Activated naive CD4-positive, alpha-beta T cell treated with anti-CD3 and anti-CD28 coated beads, Interleukin-2, amount 50 U/mL, for 72 hours (primary cell): Measurements from ENCODE around the gene MPV17. TPM values are rescaled to one million over a fixed set of nuclear protein-coding genes. Genes with fewer than 3 reads are reported as not detected.
"Not testable (repeated sequence)": the region's sequence is repeated elsewhere in the genome, so short reads cannot be mapped to it uniquely, and the experiment has no call there.

Experiments used
- ATAC-seq, 2 donors: fragments of 150-1000 bp; cut with Tn5 transposase; 2 replicates each; pipeline ENCODE4 v1.10.0; 2021; ENCODE audit warnings: mild to moderate bottlenecking in 2 of 2, moderate library complexity in 2 of 2
- DNase-seq, 2 donors: peaks; one replicate each; pipeline ENCODE4 v3.0.0; 2021 to 2022; ENCODE audit warnings: low spot score in 2 of 2
- H3K27ac Mint-ChIP-seq, 2 donors: one replicate each; pipeline ENCODE4 v1.8.0; 2022; ENCODE audit warnings: mild to moderate bottlenecking in 2 of 2, mixed read lengths in 2 of 2
- H3K36me3 Mint-ChIP-seq, 2 donors: one replicate each; pipeline ENCODE4 v1.8.0; 2022; ENCODE audit warnings: mixed read lengths in 2 of 2
- H3K9me3 Mint-ChIP-seq, 2 donors: one replicate each; pipeline ENCODE4 v1.8.0; 2022; ENCODE audit warnings: mixed read lengths in 2 of 2
- total RNA-seq, 2 donors: library from RNA; stranded (reverse); gene quantifications; one replicate each; pipeline ENCODE4 v1.2.3, GENCODE V29; 2022

MPV17 gene
- total RNA-seq, 2 donors from 2014 or later = 90.1 to 111 TPM

DNA sequence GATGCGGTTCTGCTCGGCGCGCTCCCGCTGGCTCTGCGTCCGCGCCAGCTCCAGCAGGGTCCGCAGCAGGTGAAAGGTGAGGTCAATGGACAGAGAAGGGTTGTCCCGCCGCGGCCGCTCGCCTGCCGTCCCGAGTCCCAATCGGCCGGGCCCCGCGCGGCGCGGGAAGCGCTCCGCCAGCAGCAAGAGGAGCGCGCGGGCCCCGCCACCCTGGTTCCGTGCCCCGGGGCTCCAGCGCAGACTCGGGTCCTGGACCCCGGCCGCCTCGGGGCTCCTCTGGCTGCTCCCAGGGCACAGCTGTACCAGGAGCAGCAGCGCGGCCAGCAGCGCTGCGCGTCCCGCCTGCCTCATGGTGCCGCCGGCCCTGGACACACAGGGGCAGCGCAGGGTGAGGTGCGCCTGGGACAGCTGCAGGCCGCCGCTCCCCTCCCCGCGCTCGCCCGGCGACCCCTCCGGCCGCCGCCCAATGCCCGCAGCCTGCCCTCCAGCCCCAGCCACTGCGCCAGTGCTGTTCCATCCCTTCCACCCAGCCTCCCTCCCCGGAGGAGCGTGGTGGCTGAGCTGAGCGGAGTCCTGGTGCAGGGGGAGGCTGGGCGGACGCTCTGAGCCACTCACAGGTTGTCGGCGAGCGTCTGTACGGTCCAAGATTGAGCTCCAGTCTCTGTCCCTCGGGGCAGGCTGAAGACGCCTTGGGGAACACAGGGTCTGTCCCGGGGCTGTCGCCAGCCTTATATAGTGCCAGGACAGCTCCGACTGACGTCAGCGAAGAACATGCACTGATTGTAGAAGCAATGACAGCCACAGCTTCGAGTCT is 15.1 kb downstream of the MPV17 start:
- DNase-seq = no peak
- Mint-ChIP-seq H3K36me3 (peaks cover 7 to 12% of the 10 kb centered on the region in 2 donors), H3K9me3 (no peaks in the 10 kb centered on the region), H3K27ac (no peak overlapping the region)
- no peak for ATAC-seq

DNA sequence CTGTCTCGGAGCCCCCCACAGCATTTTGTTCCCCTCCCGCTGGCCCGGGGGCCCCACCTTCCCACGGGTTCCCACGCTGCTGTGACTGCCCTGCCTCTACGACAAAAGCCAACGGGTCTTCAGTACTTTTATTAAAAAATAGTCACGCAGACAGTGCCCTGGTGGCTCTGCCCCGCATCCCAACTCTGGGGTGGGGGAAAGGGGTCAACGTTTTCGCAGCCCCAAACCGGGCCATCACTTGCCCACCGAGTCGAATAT is 15.7 kb downstream of the MPV17 start:
- H3K9me3 Mint-ChIP-seq = no peaks in the 10 kb centered on the region
- H3K27ac Mint-ChIP-seq = no peak overlapping the region
- peaks cover 7 to 12% of the 10 kb centered on the region in 2 donors for H3K36me3 Mint-ChIP-seq
- DNase-seq = no peak
- ATAC-seq = no peak

DNA sequence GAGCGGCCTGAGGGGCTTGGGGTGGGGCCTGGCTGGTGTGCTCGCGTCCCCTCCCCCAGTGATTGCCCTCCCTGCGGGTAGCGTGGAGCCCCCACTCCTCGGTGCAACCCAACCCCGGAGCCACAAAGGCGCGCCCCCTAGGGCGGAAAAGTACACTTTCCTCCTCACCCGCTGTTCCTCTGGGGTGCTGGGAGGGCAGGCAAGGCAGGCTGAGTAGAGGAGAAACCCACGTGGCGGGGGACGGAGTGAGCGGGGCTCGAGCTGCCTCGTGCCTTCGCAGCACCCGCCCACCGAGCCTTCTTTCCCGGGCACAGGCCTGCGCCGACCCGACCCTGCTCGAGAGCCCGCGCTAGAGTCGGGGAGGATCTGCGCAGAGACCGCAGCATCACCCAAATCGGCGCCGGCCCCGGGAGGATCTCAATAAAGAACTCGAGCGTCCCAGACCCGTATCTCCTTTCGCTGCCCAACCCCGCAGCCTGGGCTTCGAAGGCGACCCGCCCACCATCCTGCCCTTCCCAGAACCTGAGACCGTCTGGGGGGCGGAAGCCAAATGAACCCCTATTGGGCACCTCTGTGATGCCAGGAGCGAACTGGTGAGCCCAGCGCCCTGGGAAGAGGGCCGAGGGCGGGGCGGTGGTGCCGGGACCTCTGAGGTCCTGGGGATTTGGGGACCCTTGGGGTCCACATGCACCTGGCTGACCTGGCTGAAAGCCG is 16.2 kb downstream of the MPV17 start:
- DNase-seq = peak in 1 of 2 donors; percentile 33
- peak; percentile 29 to 49 for ATAC-seq
- H3K36me3 Mint-ChIP-seq = peaks cover 7 to 12% of the 10 kb centered on the region in 2 donors
- no peak overlapping the region for H3K27ac Mint-ChIP-seq
- H3K9me3 Mint-ChIP-seq = no peaks in the 10 kb centered on the region

DNA sequence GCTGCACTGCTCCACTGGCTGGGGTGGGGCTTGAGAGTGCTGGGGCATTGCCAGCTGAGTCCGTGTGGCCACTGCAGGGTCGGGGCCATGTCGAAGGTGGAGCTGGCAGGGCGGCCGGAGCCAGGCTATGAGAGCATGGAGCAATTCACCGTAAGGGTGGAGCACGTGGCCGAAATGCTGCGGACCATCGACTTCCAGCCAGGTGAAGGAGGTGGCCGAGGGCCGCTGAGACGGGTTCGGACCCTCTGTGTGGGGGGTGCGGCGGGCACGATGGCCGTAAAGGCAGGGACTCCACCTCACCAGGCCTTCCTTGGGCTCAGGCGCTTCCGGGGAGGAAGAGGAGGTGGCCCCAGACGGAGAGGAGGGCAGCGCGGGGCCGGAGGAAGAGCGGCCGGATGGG is 16.8 kb downstream of the MPV17 start:
- Mint-ChIP-seq H3K36me3 (peaks cover 7 to 12% of the 10 kb centered on the region in 2 donors), H3K9me3 (no peaks in the 10 kb centered on the region), H3K27ac (no peak overlapping the region)
- ATAC-seq (peak; percentile 10 to 18), DNase-seq (no peak)

DNA sequence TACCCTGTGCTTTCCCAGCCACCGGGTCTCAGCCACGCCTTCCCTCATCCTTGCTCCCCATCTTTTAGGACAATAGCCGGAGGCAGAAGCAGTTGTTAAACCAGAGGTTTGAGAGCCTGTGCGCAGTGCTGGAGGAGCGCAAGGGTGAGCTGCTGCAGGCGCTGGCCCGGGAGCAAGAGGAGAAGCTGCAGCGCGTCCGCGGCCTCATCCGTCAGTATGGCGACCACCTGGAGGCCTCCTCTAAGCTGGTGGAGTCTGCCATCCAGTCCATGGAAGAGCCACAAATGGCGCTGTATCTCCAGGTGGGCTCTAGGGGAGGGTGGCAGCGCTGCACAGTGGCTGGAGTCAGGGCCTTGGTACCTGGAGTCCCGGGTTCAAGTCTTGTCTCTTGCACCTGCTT is 17.4 kb downstream of the MPV17 start:
- DNase-seq (no peak), ATAC-seq (no peak)
- peaks cover 7 to 12% of the 10 kb centered on the region in 2 donors for H3K36me3 Mint-ChIP-seq
- H3K9me3 Mint-ChIP-seq = no peaks in the 10 kb centered on the region
- H3K27ac Mint-ChIP-seq = no peak overlapping the region

DNA sequence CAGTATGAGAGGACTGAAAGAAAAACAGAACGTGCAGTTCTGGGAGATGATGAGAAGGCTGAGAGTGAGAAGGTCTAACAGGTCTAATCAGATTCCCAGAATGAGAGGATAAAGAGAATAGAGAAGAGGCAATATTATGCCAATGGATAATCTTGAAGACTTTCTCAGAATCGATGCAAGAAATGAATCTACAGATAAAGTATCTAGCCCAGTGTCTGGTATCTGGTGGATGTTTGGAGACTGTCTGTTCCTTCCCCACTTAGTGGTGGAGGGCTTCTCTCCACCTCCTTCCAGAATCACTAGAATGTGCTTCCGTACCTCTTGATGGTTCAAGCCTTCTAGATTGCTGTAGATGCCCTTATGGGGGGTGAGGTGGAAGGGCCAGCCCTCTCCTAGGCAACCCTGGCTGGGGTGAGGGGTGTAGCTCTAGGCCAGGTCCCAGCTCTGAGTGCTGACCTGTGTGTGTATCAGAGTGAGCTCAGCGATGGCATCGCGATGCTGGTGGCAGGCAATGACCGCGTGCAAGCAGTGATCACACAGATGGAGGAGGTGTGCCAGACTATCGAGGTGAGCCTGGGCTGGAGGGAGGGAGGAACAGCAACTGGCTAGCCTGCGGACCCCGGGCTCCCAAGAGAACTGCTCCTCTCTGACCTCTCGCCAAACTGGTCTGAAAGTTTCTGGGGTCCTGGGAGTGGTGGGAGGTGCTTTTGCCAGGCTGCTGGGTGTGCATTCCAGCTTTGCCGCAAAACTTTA is 18.2 kb downstream of the MPV17 start:
- Mint-ChIP-seq H3K27ac (no peak overlapping the region), H3K36me3 (peaks cover 2 to 10% of the 10 kb centered on the region in 2 donors), H3K9me3 (no peaks in the 10 kb centered on the region)
- no peak for ATAC-seq
- DNase-seq = no peak

DNA sequence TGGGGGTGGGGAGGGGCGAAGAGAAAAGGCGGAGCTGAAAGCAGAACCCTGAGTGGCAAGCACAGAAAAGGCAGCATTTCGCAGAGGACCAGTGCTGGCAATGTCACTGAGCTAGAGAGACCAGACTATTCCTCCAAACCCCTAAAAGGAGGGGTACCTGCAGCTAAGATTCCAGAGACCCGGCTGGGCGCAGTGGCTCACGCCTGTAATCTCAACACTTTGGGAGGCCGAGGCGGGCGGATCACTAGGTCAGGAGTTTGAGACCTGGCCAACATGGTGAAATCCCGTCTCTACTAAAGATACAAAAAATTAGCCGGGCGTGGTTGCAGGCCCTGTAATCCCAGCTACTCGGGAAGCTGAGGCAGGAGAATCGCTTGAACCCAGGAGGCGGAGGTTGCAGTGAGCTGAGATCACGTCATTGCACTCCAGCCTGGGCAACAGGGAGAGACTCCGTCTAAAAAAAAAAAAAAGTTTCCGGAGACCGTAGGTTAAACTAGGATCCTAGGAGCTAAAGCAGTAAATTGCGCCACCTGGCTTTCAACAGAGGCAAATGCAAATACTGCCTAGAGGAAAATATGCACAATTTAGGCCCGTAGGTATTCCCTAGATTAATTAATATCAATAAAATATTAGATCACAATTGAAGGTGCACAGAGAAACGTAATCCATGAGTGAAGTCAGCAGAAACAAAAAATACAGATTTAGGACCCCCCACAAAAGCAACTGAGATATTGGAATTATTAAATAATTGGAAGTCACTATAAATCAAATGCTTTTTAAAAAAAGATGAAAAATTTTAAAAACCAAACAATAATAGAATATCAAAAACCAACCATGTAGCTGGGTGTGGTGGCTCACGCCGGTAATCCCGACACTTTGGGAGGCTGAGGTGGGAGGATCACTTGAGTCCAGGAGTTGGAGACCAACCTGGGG is 19.5 kb downstream of the MPV17 start:
- Mint-ChIP-seq H3K9me3 (no peaks in the 10 kb centered on the region), H3K36me3 (peaks cover 0 to under 1% of the 10 kb centered on the region in 2 donors), H3K27ac (no peak overlapping the region)
- peak; percentile 55 to 62 for DNase-seq
- ATAC-seq = peak; percentile 69 to 87

DNA sequence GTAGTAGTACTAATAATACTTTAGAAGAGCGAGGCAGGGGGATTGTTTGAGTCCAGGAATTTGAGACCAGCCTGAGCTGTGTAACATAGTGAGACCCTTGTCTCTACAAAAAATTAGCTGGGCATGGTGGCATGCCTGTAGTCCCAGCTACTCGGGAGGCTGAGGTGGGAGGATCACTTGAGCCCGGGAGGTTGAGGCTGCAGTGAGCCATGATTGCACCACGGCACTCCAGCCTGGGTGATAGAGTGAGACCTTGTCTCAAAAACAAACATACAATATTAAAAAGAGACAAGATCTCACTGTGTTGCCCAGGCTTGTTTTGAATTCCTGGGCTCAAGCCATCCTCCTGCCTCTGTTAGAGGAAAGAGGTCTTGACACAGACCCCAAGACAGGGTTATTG is 22.3 kb downstream of the MPV17 start:
- not testable (repeated sequence) for H3K9me3 Mint-ChIP-seq, DNase-seq, H3K27ac Mint-ChIP-seq, H3K36me3 Mint-ChIP-seq, ATAC-seq

DNA sequence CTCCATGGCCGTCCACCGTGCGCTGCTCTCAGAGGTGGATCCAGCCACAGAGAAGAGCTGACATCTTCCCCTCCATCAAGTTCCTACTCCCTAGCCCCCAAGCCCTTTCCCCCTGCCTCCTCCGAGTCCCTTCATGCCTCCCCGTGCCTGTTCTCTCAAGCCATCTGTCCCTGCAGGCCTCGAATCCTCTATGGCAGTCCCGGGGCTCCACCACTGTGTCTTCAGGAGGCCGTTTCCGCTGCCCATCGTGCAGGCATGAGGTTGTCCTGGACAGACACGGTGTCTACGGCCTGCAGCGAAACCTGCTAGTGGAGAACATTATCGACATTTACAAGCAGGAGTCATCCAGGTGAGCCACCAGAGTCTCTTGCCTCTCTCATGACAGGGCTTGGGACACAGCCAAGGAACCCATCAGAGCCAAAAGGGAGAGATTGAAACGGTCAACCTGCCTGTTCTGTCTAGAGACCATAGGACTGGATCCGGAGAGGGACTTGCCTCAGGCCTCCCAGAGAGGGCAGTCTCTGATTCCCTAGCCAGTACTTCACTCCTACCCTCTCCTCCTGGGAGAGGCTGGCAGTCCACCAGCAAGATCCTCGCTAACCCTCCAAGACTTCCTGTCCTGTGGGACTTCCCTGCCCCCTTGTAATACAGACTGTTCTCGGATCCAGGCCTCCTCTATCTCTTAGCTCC is 24.4 kb downstream of the MPV17 start:
- no peak for ATAC-seq
- Mint-ChIP-seq H3K36me3 (no peaks in the 10 kb centered on the region), H3K9me3 (no peaks in the 10 kb centered on the region)

DNA sequence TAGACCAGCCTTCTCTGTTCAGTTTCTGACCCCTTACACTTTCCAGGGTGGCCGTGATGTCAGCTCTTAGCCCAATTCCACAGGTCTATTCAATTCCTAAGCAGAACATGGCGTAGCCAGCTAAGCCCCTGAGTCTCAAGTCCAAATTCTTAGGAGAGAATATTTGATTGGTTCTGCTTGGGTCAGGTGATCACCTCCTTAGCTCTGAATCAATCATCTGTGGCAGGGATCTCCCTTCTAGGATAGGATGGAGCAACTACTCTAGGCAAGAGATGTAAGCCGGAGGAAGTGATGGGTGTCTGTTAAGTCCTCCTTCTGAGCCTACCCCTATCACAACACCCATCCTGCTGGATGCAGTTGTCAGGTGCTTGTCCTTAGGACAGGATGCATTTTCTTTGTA is 25.7 kb downstream of the MPV17 start:
- Mint-ChIP-seq H3K9me3 (no peaks in the 10 kb centered on the region), H3K27ac (no peak overlapping the region), H3K36me3 (no peaks in the 10 kb centered on the region)
- DNase-seq (no peak), ATAC-seq (no peak)

More for the DNA sequence above, 24.4 kb downstream of the MPV17 start:
- DNase-seq = no peak
- H3K27ac Mint-ChIP-seq = no peak overlapping the region

DNA sequence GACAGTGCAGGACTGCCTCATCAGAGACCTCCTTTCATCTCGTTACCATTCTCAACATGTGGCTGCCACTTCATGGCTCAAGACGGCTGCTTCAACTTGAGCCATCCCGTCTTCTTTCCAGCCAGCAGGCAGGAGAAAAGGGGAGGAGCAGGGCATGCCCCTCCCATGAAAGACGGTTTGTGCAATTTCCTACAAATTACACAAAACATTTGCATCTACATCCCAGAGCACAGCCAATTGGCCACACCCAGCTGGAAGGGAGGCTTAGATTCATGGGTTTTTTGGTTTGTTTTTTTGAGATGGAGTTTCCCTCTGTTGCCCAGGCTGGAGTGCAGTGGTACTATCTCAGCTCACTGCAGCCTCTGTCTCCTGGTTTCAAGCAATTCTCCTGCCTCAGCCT is 26.4 kb downstream of the MPV17 start:
- Mint-ChIP-seq H3K9me3 (no peaks in the 10 kb centered on the region), H3K36me3 (no peaks in the 10 kb centered on the region), H3K27ac (no peak overlapping the region)
- ATAC-seq (no peak), DNase-seq (no peak)

DNA sequence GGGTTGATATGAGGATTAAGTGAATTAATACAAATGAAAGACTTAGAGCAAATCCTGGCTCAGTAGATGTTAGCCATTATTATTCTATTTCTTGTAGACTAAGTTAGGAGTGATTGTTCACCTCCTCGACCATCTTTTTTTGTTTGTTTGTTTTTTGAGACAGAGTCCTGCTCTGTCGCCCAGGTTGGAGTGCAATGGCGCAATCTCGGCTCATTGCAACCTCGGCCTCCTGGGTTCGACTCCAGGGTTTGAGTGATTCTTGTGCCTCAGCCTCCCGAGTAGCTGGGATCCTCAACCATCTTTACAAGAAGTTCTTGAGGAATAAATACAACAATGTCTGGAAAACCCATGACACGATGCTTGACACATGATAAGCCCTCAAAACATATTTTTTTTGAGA is 28.0 kb downstream of the MPV17 start:
- H3K9me3 Mint-ChIP-seq = no peaks in the 10 kb centered on the region
- H3K36me3 Mint-ChIP-seq = no peaks in the 10 kb centered on the region
- DNase-seq (no peak), ATAC-seq (no peak)
- H3K27ac Mint-ChIP-seq = no peak overlapping the region

DNA sequence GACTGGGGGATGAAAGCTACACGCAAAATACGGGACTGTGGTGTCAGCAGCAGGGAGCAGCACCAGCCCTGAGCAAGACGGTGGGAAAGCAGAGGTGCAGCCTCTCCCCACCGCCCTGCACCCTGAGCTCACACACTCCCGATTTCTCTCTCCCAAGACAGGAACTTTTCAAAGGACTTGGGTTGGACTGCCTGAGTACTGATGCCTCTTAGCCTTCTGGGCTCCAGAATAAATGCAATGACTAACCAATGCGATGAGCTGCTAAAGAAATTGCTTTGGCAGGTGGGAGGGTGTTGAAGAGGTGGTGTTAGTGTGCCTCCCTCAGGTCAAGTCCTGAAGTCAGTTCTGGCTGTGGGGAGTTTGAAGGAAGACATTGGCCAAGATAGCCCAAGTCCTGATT is 31.0 kb downstream of the MPV17 start:
- no peaks in the 10 kb centered on the region for H3K9me3 Mint-ChIP-seq
- no peak overlapping the region for H3K27ac Mint-ChIP-seq
- H3K36me3 Mint-ChIP-seq = no peaks in the 10 kb centered on the region
- ATAC-seq (no peak), DNase-seq (no peak)

DNA sequence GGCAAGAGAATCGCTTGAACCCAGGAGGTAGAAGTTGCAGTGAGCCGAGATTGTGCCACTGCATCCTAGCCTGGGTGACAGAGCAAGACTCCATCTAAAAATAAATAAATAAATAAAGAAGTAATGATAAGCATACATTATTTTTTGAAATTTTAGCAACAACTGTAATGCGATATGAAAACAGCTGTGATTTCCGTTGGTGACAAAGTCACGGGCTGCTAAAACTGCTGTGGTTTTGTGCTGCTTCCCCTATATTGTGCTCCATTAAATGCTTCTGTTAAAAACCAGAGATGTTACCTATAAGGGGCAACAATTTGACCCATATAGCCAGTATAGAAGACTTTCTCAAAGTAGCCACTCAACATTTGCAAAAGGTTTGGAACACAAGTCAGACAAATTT is 32.3 kb downstream of the MPV17 start:
- H3K27ac Mint-ChIP-seq = no peak overlapping the region
- H3K9me3 Mint-ChIP-seq = no peaks in the 10 kb centered on the region
- DNase-seq (no peak), ATAC-seq (no peak)
- no peaks in the 10 kb centered on the region for H3K36me3 Mint-ChIP-seq

DNA sequence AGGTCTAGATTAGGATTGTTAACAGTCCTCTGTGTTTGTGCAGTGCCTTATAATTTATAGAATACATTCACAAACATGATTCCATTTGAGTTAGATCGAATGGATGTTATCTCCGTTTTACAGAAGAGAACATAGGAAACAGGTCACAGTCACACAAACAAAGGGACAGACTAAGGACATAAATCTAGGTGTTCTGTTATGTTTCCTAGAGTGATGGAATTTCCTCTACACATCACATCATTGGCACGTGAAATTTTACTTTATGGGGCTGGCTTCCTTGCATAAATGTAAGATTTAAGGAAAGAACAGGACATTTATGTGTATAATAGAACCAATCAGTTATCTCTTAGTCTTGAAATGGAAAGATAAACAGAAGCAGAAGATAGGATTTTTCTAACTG is 34.3 kb downstream of the MPV17 start:
- ATAC-seq (no peak), DNase-seq (no peak)
- Mint-ChIP-seq H3K36me3 (no peaks in the 10 kb centered on the region), H3K9me3 (no peaks in the 10 kb centered on the region), H3K27ac (no peak overlapping the region)

DNA sequence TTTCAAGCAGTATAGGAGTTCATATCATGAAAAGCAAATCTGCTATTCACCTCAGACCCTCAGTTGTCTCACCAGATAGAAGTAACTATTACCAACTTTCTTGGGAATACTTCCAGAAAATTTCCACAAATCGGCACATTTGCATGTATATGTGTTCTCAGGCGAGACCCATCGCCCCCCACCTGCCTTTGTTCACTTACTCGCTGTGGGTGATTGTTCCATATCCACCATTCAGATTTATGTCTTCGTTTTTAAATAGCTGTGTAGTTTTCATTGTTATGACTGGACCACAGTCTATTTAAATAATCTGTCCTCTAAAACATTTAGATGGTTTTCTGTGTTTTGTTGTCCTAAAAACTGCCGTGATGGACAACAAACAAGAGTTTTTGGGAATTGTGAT is 37.4 kb downstream of the MPV17 start:
- DNase-seq = no peak
- no peak overlapping the region for H3K27ac Mint-ChIP-seq
- no peaks in the 10 kb centered on the region for H3K36me3 Mint-ChIP-seq
- no peak for ATAC-seq
- no peaks in the 10 kb centered on the region for H3K9me3 Mint-ChIP-seq
